SK-N-SH (cell line): ENCODE measurements around the gene POLA1.

Experiments used
- EZH2phosphoT487 ChIP-seq: fragments of 200-600 bp; sonication (generic); IDR thresholded peaks from 2 replicates; pipeline ENCODE4 v1.6.1; 2017; ENCODE audit warnings: low read depth, mixed run types, mild to moderate bottlenecking, antibody characterized with exemption, moderate library complexity, borderline replicate concordance
- GABPA ChIP-seq: IDR thresholded peaks from 2 replicates; pipeline ENCODE4 v1.4.0; 2012; ENCODE audit warnings: low read depth, mild to moderate bottlenecking
- JUND ChIP-seq: IDR thresholded peaks from 2 replicates; pipeline ENCODE4 v1.4.0; 2012
- MAX ChIP-seq: IDR thresholded peaks from 2 replicates; pipeline ENCODE4 v1.4.0; 2012; ENCODE audit warnings: low read depth
- NRF1 ChIP-seq: IDR thresholded peaks from 2 replicates; pipeline ENCODE4 v1.6.1; 2012; ENCODE audit warnings: low read depth, mild to moderate bottlenecking, low read length
- POLR2AphosphoS5 ChIP-seq: IDR thresholded peaks from 2 replicates; pipeline ENCODE4 v1.6.1; 2012; ENCODE audit warnings: low read depth, low read length
- SIN3A ChIP-seq: IDR thresholded peaks from 2 replicates; pipeline ENCODE4 v1.6.1; 2012; ENCODE audit warnings: low read depth, mild to moderate bottlenecking, low read length, moderate library complexity, borderline replicate concordance
- TF ChIP-seq, protein P1 (sequence below): fragments of 200-600 bp; sonication (generic); IDR thresholded peaks from 2 replicates; pipeline ENCODE4 v1.6.1; 2017; ENCODE audit warnings: antibody characterized with exemption, mild to moderate bottlenecking, moderate library complexity
- TF ChIP-seq, protein P2 (sequence below): IDR thresholded peaks from 2 replicates; pipeline ENCODE4 v1.4.0; 2012; ENCODE audit warnings: low read depth, borderline replicate concordance
- TF ChIP-seq, protein P3 (sequence below): IDR thresholded peaks from 2 replicates; pipeline ENCODE4 v1.6.1; 2012; ENCODE audit warnings: mild to moderate bottlenecking, low read depth, low read length, moderate library complexity

- TF ChIP-seq, protein P1, sequence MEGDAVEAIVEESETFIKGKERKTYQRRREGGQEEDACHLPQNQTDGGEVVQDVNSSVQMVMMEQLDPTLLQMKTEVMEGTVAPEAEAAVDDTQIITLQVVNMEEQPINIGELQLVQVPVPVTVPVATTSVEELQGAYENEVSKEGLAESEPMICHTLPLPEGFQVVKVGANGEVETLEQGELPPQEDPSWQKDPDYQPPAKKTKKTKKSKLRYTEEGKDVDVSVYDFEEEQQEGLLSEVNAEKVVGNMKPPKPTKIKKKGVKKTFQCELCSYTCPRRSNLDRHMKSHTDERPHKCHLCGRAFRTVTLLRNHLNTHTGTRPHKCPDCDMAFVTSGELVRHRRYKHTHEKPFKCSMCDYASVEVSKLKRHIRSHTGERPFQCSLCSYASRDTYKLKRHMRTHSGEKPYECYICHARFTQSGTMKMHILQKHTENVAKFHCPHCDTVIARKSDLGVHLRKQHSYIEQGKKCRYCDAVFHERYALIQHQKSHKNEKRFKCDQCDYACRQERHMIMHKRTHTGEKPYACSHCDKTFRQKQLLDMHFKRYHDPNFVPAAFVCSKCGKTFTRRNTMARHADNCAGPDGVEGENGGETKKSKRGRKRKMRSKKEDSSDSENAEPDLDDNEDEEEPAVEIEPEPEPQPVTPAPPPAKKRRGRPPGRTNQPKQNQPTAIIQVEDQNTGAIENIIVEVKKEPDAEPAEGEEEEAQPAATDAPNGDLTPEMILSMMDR = no peak
- no peak for TF ChIP-seq NRF1
- TF ChIP-seq EZH2phosphoT487 = no peak
- no peak for TF ChIP-seq POLR2AphosphoS5
- TF ChIP-seq JUND = no peak
- TF ChIP-seq SIN3A = no peak
- TF ChIP-seq, protein P2, sequence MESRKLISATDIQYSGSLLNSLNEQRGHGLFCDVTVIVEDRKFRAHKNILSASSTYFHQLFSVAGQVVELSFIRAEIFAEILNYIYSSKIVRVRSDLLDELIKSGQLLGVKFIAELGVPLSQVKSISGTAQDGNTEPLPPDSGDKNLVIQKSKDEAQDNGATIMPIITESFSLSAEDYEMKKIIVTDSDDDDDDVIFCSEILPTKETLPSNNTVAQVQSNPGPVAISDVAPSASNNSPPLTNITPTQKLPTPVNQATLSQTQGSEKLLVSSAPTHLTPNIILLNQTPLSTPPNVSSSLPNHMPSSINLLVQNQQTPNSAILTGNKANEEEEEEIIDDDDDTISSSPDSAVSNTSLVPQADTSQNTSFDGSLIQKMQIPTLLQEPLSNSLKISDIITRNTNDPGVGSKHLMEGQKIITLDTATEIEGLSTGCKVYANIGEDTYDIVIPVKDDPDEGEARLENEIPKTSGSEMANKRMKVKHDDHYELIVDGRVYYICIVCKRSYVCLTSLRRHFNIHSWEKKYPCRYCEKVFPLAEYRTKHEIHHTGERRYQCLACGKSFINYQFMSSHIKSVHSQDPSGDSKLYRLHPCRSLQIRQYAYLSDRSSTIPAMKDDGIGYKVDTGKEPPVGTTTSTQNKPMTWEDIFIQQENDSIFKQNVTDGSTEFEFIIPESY = no peak
- TF ChIP-seq, protein P3, sequence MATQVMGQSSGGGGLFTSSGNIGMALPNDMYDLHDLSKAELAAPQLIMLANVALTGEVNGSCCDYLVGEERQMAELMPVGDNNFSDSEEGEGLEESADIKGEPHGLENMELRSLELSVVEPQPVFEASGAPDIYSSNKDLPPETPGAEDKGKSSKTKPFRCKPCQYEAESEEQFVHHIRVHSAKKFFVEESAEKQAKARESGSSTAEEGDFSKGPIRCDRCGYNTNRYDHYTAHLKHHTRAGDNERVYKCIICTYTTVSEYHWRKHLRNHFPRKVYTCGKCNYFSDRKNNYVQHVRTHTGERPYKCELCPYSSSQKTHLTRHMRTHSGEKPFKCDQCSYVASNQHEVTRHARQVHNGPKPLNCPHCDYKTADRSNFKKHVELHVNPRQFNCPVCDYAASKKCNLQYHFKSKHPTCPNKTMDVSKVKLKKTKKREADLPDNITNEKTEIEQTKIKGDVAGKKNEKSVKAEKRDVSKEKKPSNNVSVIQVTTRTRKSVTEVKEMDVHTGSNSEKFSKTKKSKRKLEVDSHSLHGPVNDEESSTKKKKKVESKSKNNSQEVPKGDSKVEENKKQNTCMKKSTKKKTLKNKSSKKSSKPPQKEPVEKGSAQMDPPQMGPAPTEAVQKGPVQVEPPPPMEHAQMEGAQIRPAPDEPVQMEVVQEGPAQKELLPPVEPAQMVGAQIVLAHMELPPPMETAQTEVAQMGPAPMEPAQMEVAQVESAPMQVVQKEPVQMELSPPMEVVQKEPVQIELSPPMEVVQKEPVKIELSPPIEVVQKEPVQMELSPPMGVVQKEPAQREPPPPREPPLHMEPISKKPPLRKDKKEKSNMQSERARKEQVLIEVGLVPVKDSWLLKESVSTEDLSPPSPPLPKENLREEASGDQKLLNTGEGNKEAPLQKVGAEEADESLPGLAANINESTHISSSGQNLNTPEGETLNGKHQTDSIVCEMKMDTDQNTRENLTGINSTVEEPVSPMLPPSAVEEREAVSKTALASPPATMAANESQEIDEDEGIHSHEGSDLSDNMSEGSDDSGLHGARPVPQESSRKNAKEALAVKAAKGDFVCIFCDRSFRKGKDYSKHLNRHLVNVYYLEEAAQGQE = no peak
- no peak for TF ChIP-seq MAX
- TF ChIP-seq GABPA = no peak
Observed at GRCh38 chrX:24925430-24925829, 231.7 kb downstream of the POLA1 start.
